KOPT-K1 (cell line): ENCODE data around the gene MAST4.
A peak's percentile ranks its signal among the peaks of the same experiment; 100 is the strongest.

ENCODE experiments used
- H3K27ac ChIP-seq: fragments of 200-600 bp; sonication (generic); 2 replicates; pipeline ENCODE4 v1.5.1; 2016; ENCODE audit warnings: antibody characterized with exemption, mild to moderate bottlenecking, low read depth, low read length; ENCODE audit not compliant: poor library complexity, severe bottlenecking
- H3K36me3 ChIP-seq: fragments of 200-600 bp; sonication (generic); 2 replicates; pipeline ENCODE4 v1.5.1; 2017; ENCODE audit warnings: antibody characterized with exemption, mild to moderate bottlenecking, low read length, moderate library complexity; ENCODE audit not compliant: insufficient read depth
- H3K9me3 ChIP-seq: fragments of 200-600 bp; sonication (generic); 2 replicates; pipeline ENCODE4 v1.5.1; 2017; ENCODE audit warnings: antibody characterized with exemption, low read length, mild to moderate bottlenecking; ENCODE audit not compliant: insufficient read depth, poor library complexity, severe bottlenecking

The MAST4 gene

GRCh38 chr5:66617226-66617861 lies 21.2 kb downstream of the MAST4 start:
- peak overlapping the region; percentile 84 for H3K27ac ChIP-seq
- H3K9me3 ChIP-seq, result no peaks in the 10 kb centered on the region
- no peaks in the 10 kb centered on the region for H3K36me3 ChIP-seq

- Histone ChIP-seq H3K27ac (peak overlapping the region; percentile 84), H3K36me3 (no peaks in the 10 kb centered on the region)
Observed at GRCh38 chr5:66617991-66618768, 22.0 kb downstream of the MAST4 start.

DNA sequence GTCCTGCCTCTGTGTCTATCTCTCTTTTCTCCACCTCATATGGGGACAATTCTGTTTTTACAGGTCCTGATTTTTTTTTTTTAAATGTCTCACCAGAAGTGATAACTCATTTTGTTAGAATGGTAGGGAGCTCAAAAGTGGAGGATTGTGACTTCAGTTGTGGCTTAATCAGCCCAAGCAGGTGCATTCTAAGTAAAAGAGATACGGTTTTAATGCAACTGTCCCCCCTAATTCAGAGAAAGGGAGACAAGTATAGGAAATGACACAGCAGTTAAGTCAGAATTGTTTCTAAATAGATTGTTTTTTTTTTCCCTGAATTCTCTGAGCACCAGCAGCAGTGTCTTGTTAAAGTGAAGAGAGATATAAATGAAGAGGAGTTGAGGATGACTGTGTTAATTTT lies 24.5 kb downstream of the MAST4 start:
- H3K27ac ChIP-seq, result peak overlapping the region; percentile 89
- H3K9me3 ChIP-seq, result peaks cover 12% of the 10 kb centered on the region

More at GRCh38 chr5:66617991-66618768, 22.0 kb downstream of the MAST4 start:
- peaks cover 7% of the 10 kb centered on the region for H3K9me3 ChIP-seq

DNA sequence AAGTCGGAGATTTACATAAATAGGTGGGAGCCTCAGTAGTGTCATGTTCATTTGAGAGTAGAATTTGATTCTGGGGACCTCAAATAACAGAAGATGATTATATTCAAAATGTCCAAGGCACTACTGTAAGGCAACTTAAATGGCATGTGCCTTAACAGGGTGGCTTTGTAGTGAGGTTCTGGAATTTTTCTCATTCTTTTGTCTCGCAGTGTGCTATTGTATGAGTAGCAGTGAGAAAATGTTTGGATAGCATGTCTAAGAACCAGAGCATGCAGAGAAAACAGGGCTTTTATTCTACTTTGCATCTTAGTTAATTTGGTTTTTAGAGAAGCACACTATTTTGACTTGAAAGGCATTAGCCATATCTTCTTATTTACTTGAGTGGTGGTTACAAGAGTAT lies 25.0 kb downstream of the MAST4 start:
- Histone ChIP-seq H3K27ac (peak overlapping the region; percentile 89), H3K9me3 (peaks cover 12% of the 10 kb centered on the region), H3K36me3 (no peaks in the 10 kb centered on the region)

More for the DNA sequence above, 24.5 kb downstream of the MAST4 start:
- H3K36me3 ChIP-seq, result no peaks in the 10 kb centered on the region

GRCh38 chr5:66621736-66622135 lies 25.5 kb downstream of the MAST4 start:
- peak overlapping the region; percentile 89 for H3K27ac ChIP-seq

DNA sequence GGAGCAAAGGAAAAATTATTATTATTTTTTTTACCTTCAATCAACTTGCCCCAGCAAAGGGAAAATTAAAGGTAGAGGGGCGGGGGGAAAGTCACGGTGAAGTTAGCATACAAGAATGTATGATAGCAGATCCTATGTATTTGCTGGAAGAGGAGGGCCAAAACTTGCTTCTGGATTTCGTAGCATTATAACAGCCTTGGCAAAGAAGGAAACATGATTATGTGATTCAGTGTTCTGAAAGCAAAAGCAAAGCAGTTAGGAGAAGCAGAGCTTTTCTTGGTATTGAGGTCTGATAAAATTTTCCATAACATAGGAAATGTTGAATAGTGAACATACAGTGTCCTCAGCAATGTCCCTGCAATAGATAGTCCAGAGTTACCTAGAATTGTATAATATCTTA lies 32.4 kb downstream of the MAST4 start:
- Histone ChIP-seq H3K9me3 (peaks cover 1% of the 10 kb centered on the region), H3K27ac (no peak overlapping the region), H3K36me3 (no peaks in the 10 kb centered on the region)

More at GRCh38 chr5:66621736-66622135, 25.5 kb downstream of the MAST4 start:
- H3K9me3 ChIP-seq, result peaks cover 12% of the 10 kb centered on the region
- H3K36me3 ChIP-seq, result no peaks in the 10 kb centered on the region

- H3K9me3 ChIP-seq, result no peaks in the 10 kb centered on the region
Observed at GRCh38 chr5:66629446-66629845, 33.3 kb downstream of the MAST4 start.

DNA sequence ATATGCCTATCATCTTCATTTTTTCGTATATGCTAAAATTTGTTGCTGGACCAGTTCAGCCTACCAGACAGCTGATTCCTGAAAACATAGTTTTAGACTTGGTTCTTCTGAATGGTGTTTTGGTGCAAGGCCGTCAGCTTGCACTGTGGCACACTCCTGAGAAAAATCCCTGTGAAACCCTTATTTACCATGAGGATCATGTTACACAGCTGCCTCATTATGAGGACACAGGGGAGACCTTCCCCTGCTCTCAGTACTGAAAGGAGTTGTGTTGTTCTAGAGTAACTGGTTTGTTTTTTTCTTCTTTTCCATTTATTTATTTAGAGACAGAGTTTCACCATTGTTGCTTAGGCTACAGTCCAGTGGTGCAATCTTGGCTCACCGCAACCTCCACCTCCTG lies 37.6 kb downstream of the MAST4 start:
- no peak overlapping the region for H3K27ac ChIP-seq
- no peaks in the 10 kb centered on the region for H3K36me3 ChIP-seq
- H3K9me3 ChIP-seq, result no peaks in the 10 kb centered on the region

More at GRCh38 chr5:66629446-66629845, 33.3 kb downstream of the MAST4 start:
- Histone ChIP-seq H3K27ac (no peak overlapping the region), H3K36me3 (no peaks in the 10 kb centered on the region)

DNA sequence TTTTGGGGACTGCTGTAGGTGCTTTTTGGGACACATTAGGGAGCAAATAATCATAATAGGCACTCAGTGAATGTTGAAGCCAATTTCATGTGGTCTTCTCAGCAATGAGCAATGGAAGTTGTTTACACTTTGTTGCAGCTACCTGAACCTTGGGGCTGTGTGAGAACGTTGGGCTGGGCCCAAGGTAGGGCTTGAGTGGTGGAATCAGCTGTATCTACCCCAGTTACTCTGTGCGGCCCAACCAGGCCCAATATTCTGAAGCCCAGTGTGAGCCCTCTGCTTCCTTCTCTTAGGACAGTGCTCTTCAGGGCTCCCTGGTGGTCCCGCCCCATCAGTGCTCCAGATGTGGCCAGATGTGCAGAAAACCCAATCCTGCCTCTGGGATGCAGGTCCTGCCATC lies 38.4 kb downstream of the MAST4 start:
- no peaks in the 10 kb centered on the region for H3K9me3 ChIP-seq
- no peak overlapping the region for H3K27ac ChIP-seq
- no peaks in the 10 kb centered on the region for H3K36me3 ChIP-seq

DNA sequence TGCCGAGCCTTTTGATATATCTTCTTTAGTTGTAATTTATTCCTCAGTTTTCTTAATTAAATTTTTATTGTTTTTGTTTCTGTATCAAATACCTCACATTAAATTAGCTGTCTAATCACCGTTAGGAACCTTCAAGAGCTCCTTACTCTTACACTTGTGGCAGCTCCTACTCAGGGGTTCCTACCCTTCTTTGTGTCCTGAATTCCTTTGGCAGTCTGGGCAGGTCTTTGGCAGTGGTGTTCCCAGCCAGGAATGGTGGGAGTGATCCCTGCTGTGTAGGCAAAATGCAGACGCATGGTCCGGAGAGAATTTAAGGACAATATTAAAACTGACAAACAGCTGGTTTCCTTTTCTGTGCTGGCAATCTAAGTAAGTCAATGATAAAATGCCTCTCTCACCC lies 41.8 kb downstream of the MAST4 start:
- Histone ChIP-seq H3K36me3 (no peaks in the 10 kb centered on the region), H3K9me3 (no peaks in the 10 kb centered on the region), H3K27ac (no peak overlapping the region)

DNA sequence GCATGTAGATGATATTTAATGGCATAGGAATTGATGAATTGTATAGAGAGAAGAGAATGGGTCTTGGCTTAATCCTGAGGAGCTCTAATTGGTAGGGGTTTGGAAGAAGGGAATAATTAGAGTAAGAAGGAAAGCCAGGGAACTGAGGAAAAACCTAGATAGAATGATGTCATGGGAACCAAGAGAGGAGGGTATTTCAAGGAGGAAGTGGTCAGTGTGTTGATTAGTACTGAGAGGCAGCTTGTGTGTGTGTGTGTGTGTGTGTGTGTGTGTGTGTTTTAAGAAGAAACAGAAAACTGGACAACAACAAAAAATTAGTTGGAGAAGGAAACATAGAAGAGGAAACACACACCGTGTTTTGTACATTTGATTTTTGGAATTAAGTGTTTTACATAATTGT lies 42.8 kb downstream of the MAST4 start:
- no peaks in the 10 kb centered on the region for H3K9me3 ChIP-seq
- no peak overlapping the region for H3K27ac ChIP-seq
- no peaks in the 10 kb centered on the region for H3K36me3 ChIP-seq

GRCh38 chr5:66642538-66642937 lies 46.3 kb downstream of the MAST4 start:
- Histone ChIP-seq H3K36me3 (no peaks in the 10 kb centered on the region), H3K27ac (no peak overlapping the region), H3K9me3 (no peaks in the 10 kb centered on the region)

GRCh38 chr5:66643387-66643786 lies 47.2 kb downstream of the MAST4 start:
- no peaks in the 10 kb centered on the region for H3K9me3 ChIP-seq
- no peaks in the 10 kb centered on the region for H3K36me3 ChIP-seq
- H3K27ac ChIP-seq, result no peak overlapping the region

GRCh38 chr5:66644111-66644510 lies 47.9 kb downstream of the MAST4 start:
- no peaks in the 10 kb centered on the region for H3K9me3 ChIP-seq
- no peaks in the 10 kb centered on the region for H3K36me3 ChIP-seq
- H3K27ac ChIP-seq, result no peak overlapping the region

GRCh38 chr5:66645039-66645438 lies 48.8 kb downstream of the MAST4 start:
- Histone ChIP-seq H3K27ac (no peak overlapping the region), H3K36me3 (no peaks in the 10 kb centered on the region), H3K9me3 (no peaks in the 10 kb centered on the region)

- H3K9me3 ChIP-seq, result peaks cover 12% of the 10 kb centered on the region
- no peaks in the 10 kb centered on the region for H3K36me3 ChIP-seq
- H3K27ac ChIP-seq, result no peak overlapping the region
Observed at GRCh38 chr5:66646570-66646969, 50.4 kb downstream of the MAST4 start.
